ENCODE data around the gene MINDY4. TPM values are rescaled to one million over a fixed set of nuclear protein-coding genes. Genes with fewer than 3 reads are reported as not detected.

Gene MINDY4
- total RNA-seq, 6 donors from 2014 or later: 7.7 to 43.0 (median 19.4) TPM

DNA sequence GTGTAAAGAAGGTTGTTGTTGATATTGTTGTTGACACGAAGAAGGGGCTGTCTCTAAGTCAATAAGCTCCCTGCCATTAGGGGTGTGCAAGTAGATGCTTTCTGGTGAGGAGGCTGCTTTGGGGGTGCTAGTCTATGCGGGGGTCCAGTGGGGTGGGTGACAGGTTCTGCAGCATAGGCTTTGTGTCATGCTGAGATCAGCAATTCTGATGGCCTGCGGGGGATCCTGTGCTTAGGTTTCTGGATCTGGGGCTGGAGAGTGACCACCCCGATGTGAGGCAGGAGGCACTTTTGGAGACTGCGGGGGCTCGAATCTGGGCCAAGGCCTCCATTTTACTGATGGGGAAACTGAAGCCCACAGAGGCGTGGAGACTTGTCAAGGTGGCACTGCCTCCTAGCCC is 145.6 kb downstream of the MINDY4 start:
- H3K9me3 ChIP-seq: no peaks in the 10 kb centered on the region
- no peak for TF ChIP-seq EP300 (IDR thresholded peaks at IDR 0.05)
- TF ChIP-seq POLR2AphosphoS5 (IDR thresholded peaks at IDR 0.05): no peak
- TF ChIP-seq, protein P1, sequence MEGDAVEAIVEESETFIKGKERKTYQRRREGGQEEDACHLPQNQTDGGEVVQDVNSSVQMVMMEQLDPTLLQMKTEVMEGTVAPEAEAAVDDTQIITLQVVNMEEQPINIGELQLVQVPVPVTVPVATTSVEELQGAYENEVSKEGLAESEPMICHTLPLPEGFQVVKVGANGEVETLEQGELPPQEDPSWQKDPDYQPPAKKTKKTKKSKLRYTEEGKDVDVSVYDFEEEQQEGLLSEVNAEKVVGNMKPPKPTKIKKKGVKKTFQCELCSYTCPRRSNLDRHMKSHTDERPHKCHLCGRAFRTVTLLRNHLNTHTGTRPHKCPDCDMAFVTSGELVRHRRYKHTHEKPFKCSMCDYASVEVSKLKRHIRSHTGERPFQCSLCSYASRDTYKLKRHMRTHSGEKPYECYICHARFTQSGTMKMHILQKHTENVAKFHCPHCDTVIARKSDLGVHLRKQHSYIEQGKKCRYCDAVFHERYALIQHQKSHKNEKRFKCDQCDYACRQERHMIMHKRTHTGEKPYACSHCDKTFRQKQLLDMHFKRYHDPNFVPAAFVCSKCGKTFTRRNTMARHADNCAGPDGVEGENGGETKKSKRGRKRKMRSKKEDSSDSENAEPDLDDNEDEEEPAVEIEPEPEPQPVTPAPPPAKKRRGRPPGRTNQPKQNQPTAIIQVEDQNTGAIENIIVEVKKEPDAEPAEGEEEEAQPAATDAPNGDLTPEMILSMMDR (IDR thresholded peaks at IDR 0.05): no peak
- no peak for TF ChIP-seq POLR2A (IDR thresholded peaks at IDR 0.05)
- H3K27ac ChIP-seq: peak overlapping the region in 3 of 4 donors; percentile 13 to 89 (median 88)
- 74 to 84% methylated on average over 6 to 7 of the region's 7 CpGs for WGBS, 2 donors
- peaks cover 0 to 34% (median 9%) of the 10 kb centered on the region in 4 donors for H3K36me3 ChIP-seq
- no peak for DNase-seq
- peaks cover 51 to 74% (median 55%) of the 10 kb centered on the region in 4 donors for H3K4me1 ChIP-seq
- peak overlapping the region; percentile 1 to 70 (median 64) for H3K4me3 ChIP-seq
- no peaks in the 10 kb centered on the region for H3K27me3 ChIP-seq
- no peak for ATAC-seq (ENCODE audit: low FRiP score in 2 of 2)

DNA sequence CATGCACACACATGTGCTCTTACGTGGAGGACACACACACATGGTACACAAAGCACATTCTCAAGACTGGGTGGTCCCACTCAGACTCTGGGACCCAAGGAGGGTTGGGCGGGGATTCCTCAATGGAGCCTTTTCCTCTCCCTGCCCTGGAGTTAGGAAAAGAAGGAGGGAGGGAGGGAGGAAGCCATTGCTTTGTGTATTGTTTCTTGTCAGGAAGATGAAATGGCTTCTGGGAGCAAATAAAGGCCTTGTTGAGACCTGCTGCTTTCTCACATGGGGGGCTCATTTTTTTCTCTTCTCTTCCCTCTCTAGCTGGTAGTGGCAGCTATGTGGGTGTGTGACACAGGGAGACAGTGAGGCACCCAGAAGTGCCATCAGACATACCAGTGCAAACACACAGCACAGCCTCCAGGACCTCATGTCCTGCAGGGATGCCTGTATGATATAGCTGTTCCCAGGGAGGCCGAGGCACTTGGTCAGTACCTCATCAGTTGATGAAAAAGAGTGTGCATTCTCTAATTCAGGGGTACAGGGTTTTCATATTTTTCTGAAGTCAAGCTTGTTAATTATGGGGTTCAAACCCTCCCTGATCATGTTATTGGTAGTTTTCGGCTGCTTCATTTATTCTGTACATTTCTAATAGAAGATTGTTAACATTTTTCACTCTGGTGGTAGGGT is 146.1 kb downstream of the MINDY4 start:
- Histone ChIP-seq H3K9me3 (no peaks in the 10 kb centered on the region), H3K27me3 (no peaks in the 10 kb centered on the region), H3K4me1 (peaks cover 57 to 78% (median 59%) of the 10 kb centered on the region in 4 donors), H3K36me3 (peaks cover 4 to 40% (median 15%) of the 10 kb centered on the region in 4 donors), H3K27ac (peak overlapping the region in 3 of 4 donors; percentile 38 to 89 (median 88)), H3K4me3 (peak overlapping the region in 2 of 4 donors; percentile 68 to 70)
- TF ChIP-seq, protein P1 (IDR thresholded peaks at IDR 0.05): no peak
- TF ChIP-seq EP300 (IDR thresholded peaks at IDR 0.05): no peak
- TF ChIP-seq POLR2A (IDR thresholded peaks at IDR 0.05): no peak
- TF ChIP-seq POLR2AphosphoS5 (IDR thresholded peaks at IDR 0.05): no peak
- DNase-seq (no peak), ATAC-seq (ENCODE audit: low FRiP score in 2 of 2) (no peak)
- 69 to 75% methylated on average over 4 of the region's 4 CpGs for WGBS, 2 donors

DNA sequence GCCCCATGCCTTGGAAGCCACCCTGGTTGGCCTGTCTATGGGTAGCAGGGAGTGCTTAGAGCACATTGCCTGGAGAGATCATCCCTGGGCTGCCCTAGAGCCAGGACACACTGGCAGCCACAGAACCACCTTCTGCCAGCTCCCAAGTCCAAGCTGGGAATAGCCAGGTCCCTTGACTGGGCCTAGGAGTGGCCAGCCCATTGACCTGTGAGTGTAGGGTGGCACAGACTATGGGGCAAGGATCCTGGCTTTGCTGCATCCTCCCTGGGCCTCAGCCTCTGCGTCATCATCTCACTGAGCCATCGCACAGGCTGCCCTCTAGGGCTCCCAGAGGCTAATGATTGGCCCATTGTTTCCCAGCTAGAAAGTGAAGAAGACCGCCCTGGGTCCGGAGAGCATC is 147.5 kb downstream of the MINDY4 start:
- Histone ChIP-seq H3K36me3 (peaks cover 10 to 53% (median 28%) of the 10 kb centered on the region in 4 donors), H3K4me1 (peaks cover 62 to 73% (median 64%) of the 10 kb centered on the region in 4 donors), H3K9me3 (no peaks in the 10 kb centered on the region), H3K27ac (peak overlapping the region; percentile 9 to 89 (median 63)), H3K4me3 (peak overlapping the region in 1 of 4 donors; percentile 70), H3K27me3 (no peaks in the 10 kb centered on the region)
- no peak for ATAC-seq (ENCODE audit: low FRiP score in 2 of 2)
- DNase-seq: peak in 1 of 2 donors; percentile 20
- WGBS, 2 donors: 60 to 77% methylated on average over 1 to 4 of the region's 4 CpGs
- TF ChIP-seq EP300 (IDR thresholded peaks at IDR 0.05) (no peak), POLR2AphosphoS5 (IDR thresholded peaks at IDR 0.05) (no peak), POLR2A (IDR thresholded peaks at IDR 0.05) (no peak)
- TF ChIP-seq, protein P1 (IDR thresholded peaks at IDR 0.05): no peak

DNA sequence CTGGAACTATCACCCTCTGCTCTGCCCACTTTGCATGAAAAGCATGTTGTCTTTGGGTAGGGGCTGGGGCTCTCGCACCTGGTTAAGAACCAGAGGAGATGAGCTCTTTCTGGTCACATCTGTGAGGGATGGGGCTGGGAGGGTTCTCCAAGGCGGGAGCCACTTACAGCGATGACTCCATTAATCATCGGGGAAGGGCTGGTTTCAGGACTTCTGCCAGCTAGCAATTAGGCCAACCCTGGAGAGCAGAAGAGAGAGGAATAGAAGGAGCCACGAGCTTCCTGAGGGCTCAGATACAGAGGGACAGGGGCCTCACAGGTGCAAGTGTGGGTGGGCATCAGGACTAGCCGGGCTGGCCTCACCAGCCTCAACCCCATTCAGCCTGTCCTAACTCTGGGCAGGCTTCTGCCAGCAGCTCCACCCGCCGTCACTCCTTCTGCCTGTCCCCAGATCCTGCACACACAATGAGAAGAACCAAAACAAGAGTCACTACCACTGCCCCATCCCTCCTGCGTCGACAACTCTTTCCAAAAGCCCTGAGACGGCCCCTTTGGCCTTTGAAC is 148.9 kb downstream of the MINDY4 start:
- Histone ChIP-seq H3K9me3 (no peaks in the 10 kb centered on the region), H3K4me1 (peaks cover 50 to 70% (median 64%) of the 10 kb centered on the region in 4 donors), H3K4me3 (peak overlapping the region in 1 of 4 donors; percentile 14), H3K27me3 (no peaks in the 10 kb centered on the region), H3K27ac (peak overlapping the region; percentile 49 to 89 (median 74)), H3K36me3 (peaks cover 15 to 55% (median 41%) of the 10 kb centered on the region in 4 donors)
- TF ChIP-seq, protein P1 (IDR thresholded peaks at IDR 0.05): no peak
- TF ChIP-seq EP300 (IDR thresholded peaks at IDR 0.05) (no peak), POLR2AphosphoS5 (IDR thresholded peaks at IDR 0.05) (no peak), POLR2A (IDR thresholded peaks at IDR 0.05) (no peak)
- 53 to 58% methylated on average over 11 of the region's 11 CpGs for WGBS, 2 donors
- ATAC-seq (ENCODE audit: low FRiP score in 2 of 2) (peak in 1 of 2 donors; percentile 16), DNase-seq (peak; percentile 23 to 29)
